GM18951 (cell line): ENCODE results near the gene HDGFL2.
"Not testable (repeated sequence)": the region's sequence is repeated elsewhere in the genome, so short reads cannot be mapped to it uniquely, and the experiment has no call there.

ENCODE experiments used
- POLR2A ChIP-seq: IDR thresholded peaks from 4 replicates; pipeline ENCODE4 v1.6.1; 2011; ENCODE audit warnings: mild to moderate bottlenecking; ENCODE audit not compliant: insufficient read length, insufficient read depth; ENCODE audit errors: extremely low read depth
- in situ Hi-C: fragments of 300-500 bp; cut with MboI; formaldehyde crosslinking; loops from one replicate; pipeline ENCODE4 v1.12.0; 2022; ENCODE audit warnings: low sequenced_read_pairs, mixed read lengths, inconsistent platforms; ENCODE audit not compliant: unreplicated experiment

The HDGFL2 gene

DNA sequence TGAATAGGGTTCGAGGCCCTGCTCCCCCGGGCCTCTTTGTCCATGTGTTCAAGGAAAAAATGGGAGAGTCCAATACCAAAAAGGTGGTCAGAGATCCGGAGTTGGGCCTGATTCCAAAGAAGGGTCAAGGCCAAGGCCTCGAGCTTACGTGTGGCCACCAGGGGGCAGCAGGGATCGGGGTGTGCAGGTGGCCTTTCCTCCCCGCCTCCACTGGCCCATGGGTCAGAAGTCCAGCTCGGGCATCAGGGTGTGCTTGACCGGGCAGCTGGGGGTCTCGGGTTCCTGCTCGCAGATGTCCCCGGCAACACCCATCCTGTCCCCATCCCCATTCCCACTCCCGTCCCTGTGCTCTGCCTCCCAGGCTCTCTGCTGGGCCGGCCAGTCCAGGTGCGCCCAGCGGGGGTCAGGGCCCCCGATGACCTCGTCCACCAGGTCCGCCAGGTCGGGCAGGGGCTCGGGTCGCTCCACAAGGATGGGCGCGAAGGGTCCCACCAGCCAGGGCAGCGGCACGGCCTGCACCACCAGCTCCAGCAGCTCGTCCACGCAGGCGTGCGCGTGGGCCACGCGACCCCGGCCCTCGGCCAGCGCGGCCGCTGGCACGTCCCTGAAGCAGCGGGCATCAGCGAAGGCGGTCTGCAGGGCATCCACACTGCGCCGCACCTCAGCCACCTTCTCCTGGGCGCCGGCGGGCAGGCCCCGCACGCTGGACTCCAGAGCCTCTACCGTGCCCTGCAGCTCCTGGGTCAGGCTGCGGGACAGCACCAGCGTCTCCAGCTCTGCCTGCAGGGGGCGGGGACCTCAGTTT lies 51.4 kb downstream of the HDGFL2 start:
- TF ChIP-seq POLR2A = no peak
- in situ Hi-C loops = no loop called here

DNA sequence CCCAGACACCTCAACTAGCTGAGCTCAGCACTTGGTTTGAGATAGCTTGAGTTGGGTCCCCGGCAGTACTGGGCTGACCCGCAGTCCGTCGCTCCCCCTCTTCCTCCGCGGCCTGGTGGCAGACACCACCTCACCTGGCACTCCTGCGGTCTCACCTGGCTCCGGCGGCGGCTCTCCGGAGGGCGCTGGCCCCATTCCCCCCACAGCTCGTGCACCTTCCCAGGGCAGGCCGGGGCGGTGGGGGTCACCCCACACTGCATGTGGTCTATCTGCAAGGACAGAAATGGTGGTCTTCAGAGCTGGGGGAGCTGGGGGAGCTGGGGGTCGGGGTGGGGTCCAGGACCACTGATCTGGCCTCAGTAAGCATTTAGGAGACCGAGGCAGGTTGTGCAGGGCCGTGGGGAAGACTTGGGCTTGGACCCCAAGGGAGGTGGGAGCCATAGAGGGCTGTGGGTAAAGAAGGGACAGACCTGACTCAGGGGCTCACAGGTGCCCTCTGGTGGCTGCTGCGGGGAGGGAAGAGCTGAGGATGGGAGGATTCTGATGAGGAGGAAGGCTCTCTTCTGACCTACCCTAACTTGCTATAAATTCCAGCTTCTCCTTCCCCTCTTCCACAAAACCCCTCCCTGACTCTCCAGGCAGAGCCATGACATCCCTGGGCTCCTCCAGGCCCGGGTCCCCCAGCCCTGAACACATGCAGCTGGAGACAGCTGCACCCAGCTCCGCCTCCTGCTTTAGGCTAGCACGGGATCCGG lies 52.9 kb downstream of the HDGFL2 start:
- TF ChIP-seq POLR2A = no peak
- in situ Hi-C loops = no loop called here

DNA sequence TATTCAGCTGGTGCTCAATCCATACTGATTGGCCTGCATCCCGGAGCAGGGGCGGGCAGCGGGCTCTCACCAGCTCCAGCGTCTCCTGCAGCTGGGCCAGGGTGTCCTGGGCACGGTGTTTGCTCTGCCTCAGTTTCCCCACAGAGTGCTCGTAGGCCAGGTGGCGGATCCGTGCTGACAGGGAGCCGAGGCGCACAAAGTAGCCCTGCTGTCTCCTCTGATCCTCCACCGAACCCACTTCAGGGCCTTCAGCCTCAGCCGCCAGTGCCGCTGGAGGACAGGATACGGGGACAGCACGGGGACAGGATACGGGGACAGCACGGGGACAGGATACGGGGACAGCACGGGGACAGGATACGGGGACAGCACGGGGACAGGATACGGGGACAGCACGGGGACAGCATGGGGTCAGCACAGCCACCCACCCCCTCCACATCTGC lies 53.5 kb downstream of the HDGFL2 start:
- in situ Hi-C loops = no loop called here
- no peak for TF ChIP-seq POLR2A

DNA sequence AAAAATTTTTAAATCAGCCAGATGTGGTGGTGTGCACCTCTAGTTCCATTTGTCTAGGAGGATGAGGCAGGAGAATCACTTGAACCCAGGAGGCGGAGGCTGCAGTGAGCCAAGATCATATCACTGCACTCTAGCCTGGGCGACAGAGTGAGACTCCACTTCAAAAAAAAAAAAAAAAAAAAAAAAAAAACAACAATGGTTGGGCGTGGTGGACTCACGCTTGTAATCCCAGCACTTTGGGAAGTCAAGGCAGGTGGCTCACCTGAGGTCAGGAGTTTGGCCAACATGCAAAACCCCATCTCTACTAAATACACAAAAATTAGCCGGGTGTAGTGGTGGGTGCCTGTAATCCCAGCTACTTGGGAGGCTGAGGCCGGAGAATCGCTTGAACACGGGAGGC lies 55.3 kb downstream of the HDGFL2 start:
- in situ Hi-C loops = not testable (repeated sequence)

DNA sequence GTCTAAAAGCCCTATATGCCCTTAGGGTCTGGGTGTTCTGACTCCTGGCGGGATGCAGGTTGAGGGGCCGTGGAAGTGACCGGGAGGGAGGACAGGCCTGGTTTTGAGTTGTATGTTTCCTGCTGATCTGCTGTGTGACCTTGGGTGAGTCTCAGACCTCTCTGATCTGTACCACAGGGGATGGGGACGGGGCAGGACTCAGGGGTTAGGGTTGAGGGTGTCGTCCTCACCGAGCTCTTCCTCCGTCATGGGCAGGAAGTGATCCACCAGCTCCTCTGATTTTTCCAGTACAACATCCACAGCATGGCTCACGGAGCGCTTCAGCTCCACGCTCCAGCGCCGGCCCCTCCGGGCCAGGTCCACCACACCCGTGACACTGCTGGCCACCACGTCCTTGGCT lies 56.7 kb downstream of the HDGFL2 start:
- TF ChIP-seq POLR2A = no peak
- in situ Hi-C loops = no loop called here

DNA sequence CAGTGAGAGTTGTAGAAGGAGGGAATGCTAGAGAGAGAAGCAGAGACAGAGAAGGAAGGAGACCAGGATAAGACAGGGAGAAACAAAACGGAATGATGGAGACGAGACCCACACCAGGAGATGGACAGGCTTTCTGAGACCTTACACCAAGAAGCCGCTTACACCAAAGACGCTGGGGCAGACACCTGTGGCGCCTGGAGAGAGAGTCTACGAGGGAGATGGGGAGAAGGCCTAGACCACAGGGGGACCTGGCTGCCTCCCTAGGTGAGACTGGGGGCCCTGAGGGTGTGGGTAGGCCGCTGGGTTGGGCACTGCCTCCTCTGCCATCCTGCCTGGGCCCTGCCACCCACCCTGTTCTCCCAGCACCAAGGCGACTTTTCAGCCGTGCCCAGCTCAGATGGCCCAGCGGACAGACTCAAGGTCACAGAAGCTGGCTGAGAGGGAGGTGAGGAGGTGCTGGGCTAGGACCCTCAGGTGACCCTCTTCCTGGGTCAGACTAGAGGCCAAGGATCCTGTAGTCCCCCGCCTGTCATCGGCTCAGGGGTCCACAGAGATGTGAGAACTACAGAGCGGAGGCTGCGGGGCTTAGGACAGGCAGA lies 57.9 kb downstream of the HDGFL2 start:
- no peak for TF ChIP-seq POLR2A
- in situ Hi-C loops = no loop called here

DNA sequence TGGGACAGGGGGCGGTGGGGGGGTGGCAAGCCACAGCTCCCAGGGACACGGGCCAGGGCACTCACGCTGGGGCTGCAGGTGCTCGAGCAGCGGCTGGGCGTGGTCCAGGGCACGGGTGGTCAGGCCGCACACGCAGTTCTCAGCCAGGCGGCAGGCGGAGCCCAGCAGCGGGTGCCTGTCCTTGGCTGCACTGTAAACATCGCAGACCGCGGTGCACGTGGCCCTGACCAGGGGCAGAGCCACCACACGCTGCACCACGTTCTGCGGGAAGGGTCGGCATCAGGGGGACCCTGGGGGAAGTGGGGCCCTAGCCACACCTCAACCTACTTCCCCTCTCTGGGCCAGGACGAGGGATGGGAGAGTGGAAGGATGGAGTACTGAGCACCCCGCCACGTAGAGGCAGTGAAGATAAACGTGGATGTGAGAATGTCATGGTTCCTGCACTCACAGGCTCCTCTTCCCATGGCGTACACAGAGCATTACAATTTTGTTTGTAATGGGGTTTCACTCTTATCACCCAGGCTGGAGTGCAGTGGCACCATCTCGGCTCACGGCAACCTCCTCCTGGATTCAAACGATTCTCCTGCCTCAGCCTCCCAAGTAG lies 59.6 kb downstream of the HDGFL2 start:
- in situ Hi-C loops = no loop called here
- no peak for TF ChIP-seq POLR2A

DNA sequence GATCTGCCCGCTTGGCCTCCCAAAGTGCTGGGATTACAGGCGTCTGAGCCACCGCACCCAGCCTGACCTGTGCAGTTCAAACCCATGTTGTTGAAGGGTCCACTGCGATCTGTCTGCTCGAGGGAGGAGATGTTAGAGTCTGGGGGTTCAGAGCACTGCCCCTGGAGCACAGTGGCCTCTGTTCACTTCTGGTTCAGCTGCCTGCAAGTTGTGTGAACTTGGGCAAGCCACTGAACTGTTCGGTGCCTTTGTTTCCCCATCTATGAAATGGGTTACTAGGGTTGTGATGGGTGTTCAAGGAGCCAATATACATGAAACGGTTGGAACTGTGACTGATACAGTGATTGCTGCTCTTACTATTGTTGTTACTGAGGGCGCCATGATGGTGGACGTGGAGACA lies 61.2 kb downstream of the HDGFL2 start:
- in situ Hi-C loops = no loop called here

DNA sequence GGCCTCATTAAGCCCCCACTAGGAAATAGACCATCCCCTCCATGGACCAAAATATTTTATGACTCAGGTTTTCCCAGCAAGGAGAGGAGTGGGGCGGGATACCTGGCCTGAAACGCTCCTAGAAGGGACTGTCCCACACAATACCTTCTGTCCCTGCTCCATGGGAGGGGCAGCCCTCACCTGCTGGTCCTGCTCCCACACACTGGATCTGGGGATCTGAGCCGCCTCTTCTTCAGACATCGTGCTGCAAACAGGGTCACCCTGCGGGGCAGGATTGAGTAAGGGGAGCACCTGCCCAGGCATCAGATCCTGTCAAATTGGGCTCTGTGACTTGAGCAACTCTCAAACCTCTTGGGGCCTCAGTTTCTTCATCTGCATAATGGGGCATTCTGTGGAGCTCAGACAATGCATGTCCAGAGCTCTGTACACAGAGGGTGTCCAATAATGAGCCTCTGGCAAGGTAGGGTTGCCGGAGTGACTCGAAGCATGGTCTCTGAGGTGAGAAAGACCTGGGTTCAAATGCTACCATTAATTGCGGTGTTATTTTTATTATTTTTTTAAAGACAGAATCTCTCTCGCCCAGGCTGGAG lies 61.8 kb downstream of the HDGFL2 start:
- in situ Hi-C loops = no loop called here
- TF ChIP-seq POLR2A = no peak

More for the DNA sequence above, 61.2 kb downstream of the HDGFL2 start:
- no peak for TF ChIP-seq POLR2A

DNA sequence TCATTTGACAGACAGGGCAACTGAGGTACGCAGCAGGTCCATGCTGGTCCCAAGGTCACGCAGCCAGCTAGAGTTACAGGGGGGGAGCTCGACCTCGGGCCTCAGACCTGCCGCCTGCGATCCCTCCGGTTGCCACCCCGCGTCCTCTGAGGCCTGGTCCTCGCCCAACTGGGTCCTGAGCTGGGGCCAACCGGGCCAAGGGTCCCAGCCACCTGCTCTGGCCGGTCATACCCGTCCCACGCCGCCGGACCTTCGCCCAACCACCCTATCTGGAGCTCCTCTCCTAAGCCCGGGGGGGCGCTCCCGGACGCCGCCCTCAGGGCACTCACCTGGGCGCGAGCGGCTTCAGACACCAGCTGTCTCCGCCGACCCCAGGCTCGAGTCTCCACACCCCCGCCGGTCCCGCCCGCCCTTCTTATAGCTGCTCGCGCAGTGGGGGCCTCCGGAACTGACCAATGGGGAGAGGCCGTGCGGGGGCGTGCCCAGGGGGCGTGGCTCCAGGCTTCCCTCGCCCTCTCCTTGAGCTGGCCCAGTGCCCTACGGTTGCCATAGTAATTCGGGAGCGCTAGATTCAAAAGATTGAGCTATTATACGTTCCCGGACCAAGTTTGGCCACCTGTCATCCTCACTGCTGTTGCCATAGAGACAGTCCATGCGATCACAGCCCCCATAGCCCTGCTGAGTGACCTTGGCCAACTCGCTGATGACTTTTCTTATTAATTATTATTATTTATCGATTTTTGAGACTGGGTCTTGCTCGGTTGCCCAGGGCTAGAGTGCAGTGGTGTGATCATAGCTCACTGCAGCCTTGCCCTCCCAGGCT lies 63.0 kb downstream of the HDGFL2 start, which contains the start of gene PLIN5:
Gene PLIN5 (minus strand): TSS at position 389 of the 823 bp plus-strand sequence. CDS start 1,150 bp downstream, outside the sequence.
- TF ChIP-seq POLR2A = no peak
- in situ Hi-C loops = no loop called here

DNA sequence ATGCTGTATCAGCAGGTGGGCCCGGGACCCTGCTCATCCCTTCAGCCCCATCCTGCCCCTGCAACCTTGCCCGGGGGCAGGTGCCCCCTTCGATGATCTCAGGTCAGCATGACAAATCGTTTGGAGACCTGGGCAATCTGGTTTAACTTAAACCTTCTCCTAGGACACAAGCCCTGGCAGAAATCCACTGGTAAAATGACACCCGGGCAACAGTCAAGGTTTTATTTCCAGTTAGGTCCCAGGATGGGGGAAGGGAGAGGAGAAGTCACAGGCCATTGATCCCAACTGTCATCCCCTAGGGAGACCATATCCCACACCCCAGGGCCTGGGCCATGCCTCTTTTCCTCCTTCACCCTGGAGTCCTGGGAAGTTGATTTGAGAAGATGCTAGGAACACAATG lies 64.7 kb downstream of the HDGFL2 start:
- in situ Hi-C loops = no loop called here
- no peak for TF ChIP-seq POLR2A

DNA sequence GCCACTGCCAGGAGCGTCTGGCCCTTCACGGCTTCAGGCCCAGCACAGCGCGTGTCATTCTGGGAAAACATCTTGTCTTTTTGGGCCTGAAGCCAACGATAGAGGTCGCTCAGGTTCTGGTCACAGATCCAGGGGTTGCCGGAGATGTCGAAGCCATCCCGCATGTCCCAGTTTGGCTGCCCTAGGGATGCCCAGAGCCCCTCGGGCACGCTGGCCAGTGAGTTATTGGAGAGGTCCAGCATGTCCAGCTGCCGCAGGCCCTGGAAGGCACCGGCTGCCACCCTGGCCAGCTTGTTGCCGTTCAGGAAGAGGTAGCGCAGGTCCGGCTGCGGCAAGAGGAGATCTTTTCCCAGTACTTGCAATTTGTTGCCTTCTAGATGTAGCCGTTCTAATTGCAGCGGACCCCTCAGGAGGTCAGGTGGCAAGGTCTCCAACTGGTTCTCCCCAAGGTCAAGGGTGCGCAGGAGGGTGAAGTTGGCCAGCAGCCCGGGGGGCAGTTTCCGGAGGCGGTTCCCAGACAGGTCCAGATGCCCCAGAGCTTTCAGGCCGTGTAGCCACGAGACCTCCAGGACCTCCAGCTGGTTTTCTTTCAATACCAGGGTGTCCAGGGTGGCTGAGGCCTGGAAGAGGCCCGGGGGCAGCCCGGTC lies 66.0 kb downstream of the HDGFL2 start:
- no peak for TF ChIP-seq POLR2A
- in situ Hi-C loops = no loop called here

DNA sequence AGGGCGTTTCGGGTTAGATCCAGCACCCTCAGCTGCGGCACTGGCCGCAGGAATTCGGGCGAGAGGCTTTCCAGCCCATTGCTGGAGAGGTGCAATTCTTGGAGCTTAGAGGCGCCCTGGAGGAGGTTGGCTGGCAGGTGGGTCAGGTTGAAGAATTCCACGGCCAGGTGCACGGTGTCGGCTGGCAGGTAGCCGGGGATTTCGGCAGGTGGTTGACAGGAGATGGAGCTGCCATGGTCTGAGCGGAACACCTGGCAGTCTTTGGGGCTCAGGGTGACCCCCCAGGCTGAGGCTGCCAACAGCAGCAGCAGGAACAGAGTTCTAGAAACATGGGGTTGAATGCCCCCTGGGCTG lies 66.5 kb downstream of the HDGFL2 start:
- in situ Hi-C loops = no loop called here
- no peak for TF ChIP-seq POLR2A
